ELR (cell line): ENCODE data around the gene NFU1.
"Not testable (repeated sequence)": the region's sequence is repeated elsewhere in the genome, so short reads cannot be mapped to it uniquely, and the experiment has no call there.

ENCODE experiments used
- DNase-seq: peaks from one replicate; pipeline ENCODE4 v3.0.0-alpha.2; 2015; ENCODE audit warnings: low read depth

The NFU1 gene

GRCh38 chr2:69450735-69451416 is 13.6 kb upstream of the NFU1 start:
- no peak for DNase-seq

- no peak for DNase-seq
Measured at GRCh38 chr2:69449906-69450305, 12.7 kb upstream of the NFU1 start.

- DNase-seq = not testable (repeated sequence)
Measured at GRCh38 chr2:69443673-69444072, 6.4 kb upstream of the NFU1 start.

GRCh38 chr2:69439499-69439898 is 2.3 kb upstream of the NFU1 start:
- not testable (repeated sequence) for DNase-seq

GRCh38 chr2:69438580-69438979 is 1.3 kb upstream of the NFU1 start:
- DNase-seq = no peak

GRCh38 chr2:69437751-69438154 is 518 bp upstream of the NFU1 start:
- DNase-seq = no peak

GRCh38 chr2:69436596-69436937 is 668 bp downstream of the NFU1 start:
- DNase-seq = peak; percentile 26

GRCh38 chr2:69434753-69435152 is 2.5 kb downstream of the NFU1 start:
- no peak for DNase-seq

- DNase-seq = no peak
Measured at GRCh38 chr2:69429491-69430183, 7.6 kb downstream of the NFU1 start.

- no peak for DNase-seq
Measured at GRCh38 chr2:69428981-69429380, 8.3 kb downstream of the NFU1 start.

- no peak for DNase-seq
Measured at GRCh38 chr2:69424419-69424818, 12.8 kb downstream of the NFU1 start.

- DNase-seq = no peak
Measured at GRCh38 chr2:69422198-69422597, 15.0 kb downstream of the NFU1 start.

- DNase-seq = not testable (repeated sequence)
Measured at GRCh38 chr2:69419111-69419510, 18.1 kb downstream of the NFU1 start.

- no peak for DNase-seq
Measured at GRCh38 chr2:69416147-69416546, 21.1 kb downstream of the NFU1 start.

GRCh38 chr2:69411120-69411519 is 26.1 kb downstream of the NFU1 start:
- DNase-seq = no peak

GRCh38 chr2:69405306-69405705 is 31.9 kb downstream of the NFU1 start:
- DNase-seq = no peak

GRCh38 chr2:69400121-69400520 is 37.1 kb downstream of the NFU1 start:
- no peak for DNase-seq

- DNase-seq = no peak
Measured at GRCh38 chr2:69397234-69397633, 40.0 kb downstream of the NFU1 start.

- DNase-seq = no peak
Measured at GRCh38 chr2:69395866-69396265, 41.4 kb downstream of the NFU1 start.

GRCh38 chr2:69393963-69394362 is 43.3 kb downstream of the NFU1 start:
- DNase-seq = no peak

GRCh38 chr2:69390471-69390870 is 46.8 kb downstream of the NFU1 start:
- DNase-seq = no peak

GRCh38 chr2:69390001-69390400 is 47.2 kb downstream of the NFU1 start:
- no peak for DNase-seq

- DNase-seq = no peak
Measured at GRCh38 chr2:69389271-69389670, 48.0 kb downstream of the NFU1 start.
